Activated T-cell treated with anti-CD3 and anti-CD28 coated beads for 4 hours (primary cell): Measurements from ENCODE around the gene PARD3.
"Not testable (repeated sequence)": the region's sequence is repeated elsewhere in the genome, so short reads cannot be mapped to it uniquely, and the experiment has no call there.

Source experiments
- DNase-seq: peaks from one replicate; pipeline ENCODE4 v3.0.0-alpha.2; 2020

PARD3 gene

GRCh38 chr10:34439386-34439785 is 375.7 kb downstream of the PARD3 start:
- DNase-seq: not testable (repeated sequence)

GRCh38 chr10:34438741-34439140 is 376.4 kb downstream of the PARD3 start:
- no peak for DNase-seq

GRCh38 chr10:34437906-34438305 is 377.2 kb downstream of the PARD3 start:
- no peak for DNase-seq

- no peak for DNase-seq
These were observed 380.9 kb downstream of the PARD3 start for GRCh38 chr10:34434119-34434594.

GRCh38 chr10:34433241-34434076 is 381.6 kb downstream of the PARD3 start:
- no peak for DNase-seq

GRCh38 chr10:34432589-34432988 is 382.5 kb downstream of the PARD3 start:
- no peak for DNase-seq

- no peak for DNase-seq
These were observed 384.4 kb downstream of the PARD3 start for GRCh38 chr10:34430685-34431084.

GRCh38 chr10:34428501-34428900 is 386.6 kb downstream of the PARD3 start:
- no peak for DNase-seq

- DNase-seq: no peak
These were observed 387.2 kb downstream of the PARD3 start for GRCh38 chr10:34427911-34428216.

GRCh38 chr10:34427158-34427910 is 387.8 kb downstream of the PARD3 start:
- DNase-seq: not testable (repeated sequence)

- not testable (repeated sequence) for DNase-seq
These were observed 388.4 kb downstream of the PARD3 start for GRCh38 chr10:34426538-34427157.

- DNase-seq: no peak
These were observed 389.1 kb downstream of the PARD3 start for GRCh38 chr10:34426041-34426440.

GRCh38 chr10:34423673-34424625 is 391.1 kb downstream of the PARD3 start:
- DNase-seq: no peak

GRCh38 chr10:34420795-34421194 is 394.3 kb downstream of the PARD3 start:
- no peak for DNase-seq

GRCh38 chr10:34420273-34420672 is 394.8 kb downstream of the PARD3 start:
- no peak for DNase-seq

- DNase-seq: no peak
These were observed 400.1 kb downstream of the PARD3 start for GRCh38 chr10:34415039-34415438.

- no peak for DNase-seq
These were observed 401.1 kb downstream of the PARD3 start for GRCh38 chr10:34413756-34414587.

GRCh38 chr10:34413214-34413613 is 401.9 kb downstream of the PARD3 start:
- DNase-seq: no peak

- no peak for DNase-seq
These were observed 406.1 kb downstream of the PARD3 start for GRCh38 chr10:34408956-34409355.

GRCh38 chr10:34408381-34408780 is 406.7 kb downstream of the PARD3 start:
- DNase-seq: no peak

- no peak for DNase-seq
These were observed 407.7 kb downstream of the PARD3 start for GRCh38 chr10:34407324-34407805.
